ENCODE data around the gene PLA2R1.

The PLA2R1 gene

DNA sequence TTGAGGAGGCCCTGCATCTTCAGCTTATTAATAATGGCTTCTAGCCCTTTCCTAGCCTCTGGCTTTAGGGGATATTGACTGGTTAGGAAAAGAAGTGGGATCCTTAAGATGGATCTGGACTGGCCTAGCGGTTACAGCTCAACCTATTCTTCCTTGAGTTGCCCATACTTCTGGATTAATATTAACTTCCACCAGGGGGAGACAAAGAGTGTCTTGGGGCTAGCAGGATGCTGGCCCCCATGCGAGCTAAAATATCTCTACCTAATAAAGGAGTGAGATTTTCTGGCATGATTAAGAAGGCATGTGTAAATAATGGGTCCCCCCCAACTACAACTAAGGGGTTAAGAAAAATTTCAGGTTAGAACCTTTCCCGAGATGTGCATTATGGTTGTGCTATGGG lies 23.2 kb upstream of the PLA2R1 start:
- Histone ChIP-seq H3K79me2 (ENCODE audit: insufficient read depth, low read length) (no peaks in the 10 kb centered on the region), H3K36me3 (ENCODE audit: insufficient read depth, low read length) (no peaks in the 10 kb centered on the region), H3K27ac (ENCODE audit: low read depth, low read length, poor library complexity, severe bottlenecking) (no peak overlapping the region), H3K9me2 (ENCODE audit: low read depth, low read length) (no peaks in the 10 kb centered on the region), H3K4me2 (ENCODE audit: low read length) (no peak overlapping the region), H2AFZ (ENCODE audit: low read length) (no peak overlapping the region), H3K4me1 (ENCODE audit: insufficient read depth, low read length, severe bottlenecking) (no peaks in the 10 kb centered on the region), H3K9ac (ENCODE audit: low read length) (no peak overlapping the region), H3K4me3 (ENCODE audit: low read depth, low read length, poor library complexity, severe bottlenecking) (no peak overlapping the region), H3F3A (ENCODE audit: insufficient read depth, low read length) (no peaks in the 10 kb centered on the region), H4K20me1 (ENCODE audit: insufficient read depth, low read length) (no peaks in the 10 kb centered on the region), H3K27me3 (ENCODE audit: insufficient read depth, low read length) (no peaks in the 10 kb centered on the region), H3K9me3 (ENCODE audit: low read length) (peaks cover 2% of the 10 kb centered on the region; the same call in 1 of the 2 replicates)
- TF ChIP-seq, protein P1, sequence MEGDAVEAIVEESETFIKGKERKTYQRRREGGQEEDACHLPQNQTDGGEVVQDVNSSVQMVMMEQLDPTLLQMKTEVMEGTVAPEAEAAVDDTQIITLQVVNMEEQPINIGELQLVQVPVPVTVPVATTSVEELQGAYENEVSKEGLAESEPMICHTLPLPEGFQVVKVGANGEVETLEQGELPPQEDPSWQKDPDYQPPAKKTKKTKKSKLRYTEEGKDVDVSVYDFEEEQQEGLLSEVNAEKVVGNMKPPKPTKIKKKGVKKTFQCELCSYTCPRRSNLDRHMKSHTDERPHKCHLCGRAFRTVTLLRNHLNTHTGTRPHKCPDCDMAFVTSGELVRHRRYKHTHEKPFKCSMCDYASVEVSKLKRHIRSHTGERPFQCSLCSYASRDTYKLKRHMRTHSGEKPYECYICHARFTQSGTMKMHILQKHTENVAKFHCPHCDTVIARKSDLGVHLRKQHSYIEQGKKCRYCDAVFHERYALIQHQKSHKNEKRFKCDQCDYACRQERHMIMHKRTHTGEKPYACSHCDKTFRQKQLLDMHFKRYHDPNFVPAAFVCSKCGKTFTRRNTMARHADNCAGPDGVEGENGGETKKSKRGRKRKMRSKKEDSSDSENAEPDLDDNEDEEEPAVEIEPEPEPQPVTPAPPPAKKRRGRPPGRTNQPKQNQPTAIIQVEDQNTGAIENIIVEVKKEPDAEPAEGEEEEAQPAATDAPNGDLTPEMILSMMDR (IDR thresholded peaks at IDR 0.05; ENCODE audit: low read length): peak; percentile 42; the same call in 1 of the 2 replicates
- no peak for TF ChIP-seq EZH2 (IDR thresholded peaks at IDR 0.05; ENCODE audit: borderline replicate concordance, low read length)

DNA sequence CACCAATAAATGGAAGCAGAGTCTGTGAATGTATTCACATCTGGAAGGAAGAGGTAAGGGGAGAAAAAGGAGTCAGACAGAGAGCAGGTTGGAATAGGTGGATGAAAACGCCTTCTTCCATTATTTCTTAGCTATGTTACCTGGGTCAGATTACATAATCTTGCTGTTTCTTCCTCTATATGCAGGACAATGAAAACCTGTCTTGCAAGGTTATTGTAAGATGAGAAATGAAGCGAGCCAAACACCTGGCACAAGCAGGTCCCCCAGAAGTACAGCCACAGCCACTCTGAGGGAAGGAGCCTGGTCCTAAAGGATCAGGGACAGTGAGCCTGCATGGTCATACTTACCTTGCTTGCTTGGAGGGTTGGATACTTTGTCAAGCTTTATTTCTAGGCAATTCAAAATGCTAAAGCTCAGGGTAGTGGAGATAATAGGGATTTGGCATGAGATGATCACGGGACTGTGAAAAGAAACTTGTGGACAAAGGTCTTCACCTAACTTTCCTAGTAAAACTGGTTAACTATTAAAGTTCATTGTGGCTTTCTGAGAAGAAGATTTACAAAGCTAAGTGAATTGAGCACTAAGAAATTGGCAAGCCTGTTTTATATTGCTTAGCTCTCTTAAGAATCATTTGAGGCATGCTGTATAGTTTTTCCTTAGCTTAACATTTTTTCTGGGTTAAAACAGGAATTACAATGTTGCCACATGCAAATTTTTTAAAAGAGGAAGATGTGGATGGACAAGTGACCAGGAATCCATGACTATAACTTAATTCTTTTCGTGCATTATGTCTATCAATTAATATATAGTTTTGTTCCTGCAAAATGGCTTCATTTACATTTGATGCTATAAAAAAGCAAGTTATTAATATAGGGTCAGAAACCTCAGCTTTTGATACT lies 15.7 kb upstream of the PLA2R1 start:
- no peaks in the 10 kb centered on the region for H3K36me3 ChIP-seq (ENCODE audit: insufficient read depth, low read length)
- no peaks in the 10 kb centered on the region for H3K9me2 ChIP-seq (ENCODE audit: low read depth, low read length)
- TF ChIP-seq, protein P1 (IDR thresholded peaks at IDR 0.05; ENCODE audit: low read length): no peak
- TF ChIP-seq EZH2 (IDR thresholded peaks at IDR 0.05; ENCODE audit: borderline replicate concordance, low read length): no peak
- H3K27me3 ChIP-seq (ENCODE audit: insufficient read depth, low read length): no peaks in the 10 kb centered on the region
- H2AFZ ChIP-seq (ENCODE audit: low read length): no peak overlapping the region
- no peaks in the 10 kb centered on the region for H3K4me1 ChIP-seq (ENCODE audit: insufficient read depth, low read length, severe bottlenecking)
- H3K9me3 ChIP-seq (ENCODE audit: low read length): no peaks in the 10 kb centered on the region
- H3F3A ChIP-seq (ENCODE audit: insufficient read depth, low read length): no peaks in the 10 kb centered on the region
- no peaks in the 10 kb centered on the region for H4K20me1 ChIP-seq (ENCODE audit: insufficient read depth, low read length)
- no peak overlapping the region for H3K9ac ChIP-seq (ENCODE audit: low read length)
- no peak overlapping the region for H3K27ac ChIP-seq (ENCODE audit: low read depth, low read length, poor library complexity, severe bottlenecking)
- H3K4me2 ChIP-seq (ENCODE audit: low read length): no peak overlapping the region
- H3K4me3 ChIP-seq (ENCODE audit: low read depth, low read length, poor library complexity, severe bottlenecking): no peak overlapping the region
- no peaks in the 10 kb centered on the region for H3K79me2 ChIP-seq (ENCODE audit: insufficient read depth, low read length)

DNA sequence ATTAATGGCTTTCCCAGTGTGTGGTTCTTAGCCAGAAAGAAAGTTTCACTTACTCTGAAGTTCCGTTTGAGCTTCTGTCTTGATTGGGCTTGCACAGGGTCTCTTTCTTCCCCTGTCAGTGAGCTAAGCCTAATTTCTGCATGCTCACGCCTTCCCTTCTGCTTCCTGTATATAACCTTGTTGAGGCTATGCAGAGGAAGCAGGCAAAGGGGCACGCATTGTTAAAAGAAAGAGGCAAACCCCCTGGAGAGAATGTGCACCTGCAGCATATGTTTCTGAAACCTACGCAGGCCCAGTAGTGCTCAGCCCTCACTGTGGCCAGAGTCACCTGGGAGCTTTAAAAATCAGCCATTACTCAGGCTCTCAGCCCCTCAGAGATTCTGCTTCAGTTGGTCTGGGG lies 14.5 kb upstream of the PLA2R1 start:
- H3K27ac ChIP-seq (ENCODE audit: low read depth, low read length, poor library complexity, severe bottlenecking): no peak overlapping the region
- TF ChIP-seq, protein P1 (IDR thresholded peaks at IDR 0.05; ENCODE audit: low read length): no peak
- no peak for TF ChIP-seq EZH2 (IDR thresholded peaks at IDR 0.05; ENCODE audit: borderline replicate concordance, low read length)
- no peak overlapping the region for H2AFZ ChIP-seq (ENCODE audit: low read length)
- H3K36me3 ChIP-seq (ENCODE audit: insufficient read depth, low read length): no peaks in the 10 kb centered on the region
- no peak overlapping the region for H3K9ac ChIP-seq (ENCODE audit: low read length)
- H3K4me1 ChIP-seq (ENCODE audit: insufficient read depth, low read length, severe bottlenecking): no peaks in the 10 kb centered on the region
- no peak overlapping the region for H3K4me2 ChIP-seq (ENCODE audit: low read length)
- no peaks in the 10 kb centered on the region for H3K79me2 ChIP-seq (ENCODE audit: insufficient read depth, low read length)
- H3F3A ChIP-seq (ENCODE audit: insufficient read depth, low read length): no peaks in the 10 kb centered on the region
- H4K20me1 ChIP-seq (ENCODE audit: insufficient read depth, low read length): no peaks in the 10 kb centered on the region
- H3K4me3 ChIP-seq (ENCODE audit: low read depth, low read length, poor library complexity, severe bottlenecking): no peak overlapping the region
- no peaks in the 10 kb centered on the region for H3K9me3 ChIP-seq (ENCODE audit: low read length)
- H3K27me3 ChIP-seq (ENCODE audit: insufficient read depth, low read length): no peaks in the 10 kb centered on the region
- H3K9me2 ChIP-seq (ENCODE audit: low read depth, low read length): no peaks in the 10 kb centered on the region
